ENCODE results near the gene ZFYVE21.

The ZFYVE21 gene

GRCh38 chr14:103725001-103725682, 9.5 kb downstream of the ZFYVE21 start:
- DNase-seq (ENCODE audit: low read depth in 2 of 2) = no peak

GRCh38 chr14:103725739-103726395, 10.3 kb downstream of the ZFYVE21 start:
- DNase-seq (ENCODE audit: low read depth in 2 of 2) = no peak

DNA sequence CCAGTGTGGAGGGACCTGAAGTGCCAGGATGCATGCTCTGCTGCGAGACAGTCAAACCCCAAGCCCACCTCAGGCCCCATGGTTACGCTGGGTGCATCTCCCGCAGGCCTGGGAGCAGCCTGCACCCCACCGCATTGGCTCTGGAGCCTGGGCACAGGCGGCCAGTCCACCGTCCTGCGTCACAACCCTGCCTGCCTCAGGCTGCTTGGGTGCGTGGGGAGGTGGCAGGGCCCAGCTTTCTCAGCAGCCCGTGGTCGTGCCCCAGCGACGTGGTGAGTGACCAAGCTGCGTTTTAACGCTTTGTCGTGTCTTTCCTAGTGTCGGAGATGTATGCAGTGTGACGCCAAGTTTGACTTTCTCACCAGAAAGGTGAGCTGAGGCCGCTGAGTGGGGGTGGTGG, 10.9 kb downstream of the ZFYVE21 start:
- no peak for DNase-seq (ENCODE audit: low read depth in 2 of 2)

- DNase-seq (ENCODE audit: low read depth in 2 of 2) = no peak
Observed at GRCh38 chr14:103727313-103727980, 11.8 kb downstream of the ZFYVE21 start.

DNA sequence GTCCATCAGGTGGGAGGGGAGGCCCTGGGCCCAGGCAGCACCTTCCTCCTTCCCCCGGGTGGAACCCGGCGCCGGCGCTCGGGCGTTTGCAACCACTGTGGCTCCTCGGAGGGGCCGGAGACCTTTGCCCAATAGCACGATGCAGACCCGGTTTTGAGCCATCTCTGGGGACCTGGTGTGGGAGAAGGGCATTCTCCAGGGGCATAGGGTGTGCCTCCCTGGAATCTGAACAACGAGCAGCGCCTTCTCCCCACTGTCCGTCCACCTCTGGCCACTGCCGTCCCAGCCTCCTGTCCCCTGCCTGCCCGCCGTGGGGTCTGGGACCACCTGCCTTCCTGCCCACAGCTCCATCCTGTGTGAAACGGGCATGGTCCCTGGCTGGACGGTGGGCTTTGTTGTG, 12.5 kb downstream of the ZFYVE21 start:
- DNase-seq (ENCODE audit: low read depth in 2 of 2) = no peak

DNA sequence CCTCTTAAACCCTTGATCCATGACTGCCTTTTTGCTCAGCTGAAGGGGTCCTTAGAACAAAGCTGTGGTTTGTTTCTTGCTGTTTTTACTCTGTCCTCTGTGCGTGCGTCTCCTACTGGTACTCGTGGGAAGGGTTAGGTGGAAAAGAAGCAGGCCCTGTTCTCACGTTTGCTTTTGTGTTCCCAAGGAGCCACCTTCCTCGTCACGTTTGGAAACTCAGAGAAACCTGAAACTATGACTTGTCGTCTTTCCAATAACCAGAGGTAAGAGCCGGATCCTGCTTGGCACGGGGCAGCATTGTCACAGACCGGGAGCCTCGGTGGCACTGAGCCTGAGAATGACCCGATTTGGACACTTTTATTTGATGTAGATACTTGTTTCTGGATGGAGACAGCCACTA, 13.1 kb downstream of the ZFYVE21 start:
- no peak for DNase-seq (ENCODE audit: low read depth in 2 of 2)

- DNase-seq (ENCODE audit: low read depth in 2 of 2) = no peak
Observed at GRCh38 chr14:103729496-103730448, 14.2 kb downstream of the ZFYVE21 start.

DNA sequence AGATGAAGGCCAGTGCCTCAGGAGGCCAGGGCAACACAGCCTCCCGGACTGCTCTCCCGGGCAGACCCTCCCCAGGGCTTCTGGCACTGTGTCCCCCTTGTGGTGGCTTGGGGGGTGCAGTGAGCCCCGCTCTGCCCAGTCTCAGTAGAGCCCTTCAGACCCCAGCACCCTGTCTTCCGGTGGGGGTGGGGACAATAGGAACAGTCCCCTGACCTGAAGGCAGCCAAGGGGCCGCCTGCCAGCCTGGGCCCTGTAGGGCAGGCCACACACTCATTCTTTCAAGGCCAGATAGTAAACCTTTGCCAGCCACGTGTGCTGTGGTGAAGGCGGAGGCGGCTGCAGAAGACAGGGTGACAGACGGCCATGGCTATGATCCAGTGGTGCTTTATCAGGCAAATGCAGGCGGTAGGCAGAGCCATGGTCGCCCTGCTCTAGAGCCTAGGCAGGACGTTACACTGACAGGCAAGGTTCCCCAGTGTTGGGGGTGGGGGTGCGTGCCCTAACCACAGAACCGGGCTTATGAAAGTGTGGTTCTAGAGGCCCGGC, 15.0 kb downstream of the ZFYVE21 start:
- DNase-seq (ENCODE audit: low read depth in 2 of 2) = no peak

- DNase-seq (ENCODE audit: low read depth in 2 of 2) = no peak
Observed at GRCh38 chr14:103731481-103731880, 15.9 kb downstream of the ZFYVE21 start.

GRCh38 chr14:103731916-103732867, 16.6 kb downstream of the ZFYVE21 start:
- no peak for DNase-seq (ENCODE audit: low read depth in 2 of 2)

DNA sequence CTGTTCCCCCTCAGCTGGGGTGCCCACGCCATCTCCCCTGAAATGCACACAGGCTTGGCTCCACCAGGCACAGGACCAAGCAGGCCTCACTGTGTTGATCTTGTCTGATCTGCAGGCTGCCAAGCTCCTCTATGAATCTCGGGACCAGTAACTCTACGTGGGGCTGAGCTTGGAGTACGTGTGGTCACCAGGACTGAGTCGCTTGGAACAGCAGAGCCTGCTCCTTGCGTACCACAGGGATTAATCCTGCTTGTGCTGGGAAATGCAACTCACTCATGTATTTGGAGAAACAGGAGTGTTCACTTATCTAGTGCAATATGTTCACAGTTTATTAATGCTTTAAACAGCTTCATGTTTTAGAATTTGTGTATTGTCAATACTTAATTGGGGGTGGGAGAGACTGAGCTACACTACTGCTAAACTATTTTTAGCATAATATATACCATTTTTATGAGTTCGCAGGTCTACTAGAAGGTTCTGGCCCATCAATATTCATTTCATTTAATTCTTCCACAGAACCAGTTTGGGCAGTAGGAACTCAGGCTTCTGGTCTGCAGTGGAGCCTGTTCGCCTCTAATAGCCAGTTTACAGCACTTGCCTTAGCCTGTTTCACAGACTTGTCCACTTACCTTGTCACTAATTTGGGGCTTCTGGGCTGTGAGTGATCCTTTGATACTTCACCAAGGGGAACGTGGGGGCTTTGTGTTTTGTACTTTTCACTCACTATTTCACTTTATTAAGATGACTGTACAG, 17.4 kb downstream of the ZFYVE21 start:
- no peak for DNase-seq (ENCODE audit: low read depth in 2 of 2)

- DNase-seq (ENCODE audit: low read depth in 2 of 2) = no peak
Observed at GRCh38 chr14:103733651-103734050, 18.0 kb downstream of the ZFYVE21 start.

DNA sequence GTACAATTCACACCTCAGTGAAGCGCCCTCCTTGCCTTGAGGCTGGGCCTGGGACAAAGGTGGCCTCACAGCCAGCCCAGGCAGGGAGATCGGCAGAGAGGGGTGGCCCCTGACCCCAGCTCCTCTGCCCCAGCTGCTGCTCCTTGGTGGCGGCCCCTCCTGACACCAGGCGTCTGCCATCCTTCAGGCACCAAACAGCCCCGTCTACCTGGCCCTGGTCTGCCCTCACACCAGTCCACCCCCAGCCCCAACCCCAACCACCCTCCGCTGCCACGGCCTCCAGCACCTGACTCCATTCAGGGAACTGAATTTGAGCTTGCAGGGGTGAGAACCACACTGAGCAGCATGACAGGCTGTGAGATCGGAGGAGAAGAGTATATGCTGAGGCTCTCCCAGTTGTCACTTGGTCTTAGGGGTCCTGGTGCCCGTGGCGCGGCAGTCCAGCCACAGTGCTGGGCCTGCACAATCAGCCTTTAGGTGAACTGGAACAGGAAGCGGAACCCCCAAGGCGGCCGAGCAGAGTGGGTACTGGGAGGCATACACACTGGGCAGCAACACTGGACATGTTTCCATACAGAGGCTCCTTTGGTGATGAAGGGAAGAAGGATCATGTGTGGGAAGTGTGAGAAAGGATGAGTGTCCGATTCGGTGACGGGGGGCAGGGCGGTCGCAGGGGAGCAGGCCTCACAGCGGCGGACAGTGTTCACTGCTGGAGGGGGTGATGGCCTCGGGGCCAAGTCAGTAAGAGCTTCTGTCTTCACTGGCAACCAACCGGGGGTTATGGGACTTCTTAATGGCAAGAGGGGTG, 18.7 kb downstream of the ZFYVE21 start:
- DNase-seq (ENCODE audit: low read depth in 2 of 2) = no peak

DNA sequence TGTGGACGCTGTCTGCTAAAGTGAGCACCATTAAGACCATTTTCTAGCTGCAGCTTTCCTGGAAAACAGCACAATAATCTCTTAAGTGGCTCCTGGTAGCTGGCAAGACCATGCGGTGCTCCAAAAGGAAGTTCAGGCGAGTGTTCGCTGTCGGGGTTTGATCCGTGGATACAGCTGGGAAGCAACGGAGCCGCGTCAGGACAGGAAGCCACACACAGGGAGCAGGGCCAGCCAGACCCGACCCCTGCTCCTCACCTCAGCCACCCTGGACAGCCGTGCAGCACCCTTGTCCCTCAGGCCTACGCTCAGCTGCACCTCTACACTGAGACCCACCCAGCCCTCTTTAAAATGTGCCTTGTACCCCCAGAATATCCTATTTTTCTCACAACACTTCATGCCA, 19.4 kb downstream of the ZFYVE21 start:
- no peak for DNase-seq (ENCODE audit: low read depth in 2 of 2)

DNA sequence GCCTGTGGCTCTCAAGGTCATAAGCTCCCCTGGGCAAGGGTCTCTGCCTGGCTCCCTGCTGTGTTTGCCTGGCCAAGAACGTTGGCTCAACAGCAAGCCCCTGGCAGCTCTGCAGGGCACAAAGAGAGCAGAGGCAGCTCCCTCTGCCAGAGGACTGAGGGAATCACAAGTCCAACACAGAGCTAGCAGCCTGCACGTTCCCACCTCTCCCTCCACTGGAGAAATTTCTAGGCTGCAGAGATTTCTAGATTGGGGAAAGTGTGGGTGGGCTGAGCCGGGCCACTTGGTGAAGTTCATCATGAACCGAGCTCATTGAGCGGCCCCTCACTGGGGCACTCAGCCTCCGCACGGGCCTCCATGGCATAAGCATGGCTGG, 19.8 kb downstream of the ZFYVE21 start:
- no peak for DNase-seq (ENCODE audit: low read depth in 2 of 2)

GRCh38 chr14:103735815-103736545, 20.4 kb downstream of the ZFYVE21 start:
- DNase-seq (ENCODE audit: low read depth in 2 of 2) = no peak

DNA sequence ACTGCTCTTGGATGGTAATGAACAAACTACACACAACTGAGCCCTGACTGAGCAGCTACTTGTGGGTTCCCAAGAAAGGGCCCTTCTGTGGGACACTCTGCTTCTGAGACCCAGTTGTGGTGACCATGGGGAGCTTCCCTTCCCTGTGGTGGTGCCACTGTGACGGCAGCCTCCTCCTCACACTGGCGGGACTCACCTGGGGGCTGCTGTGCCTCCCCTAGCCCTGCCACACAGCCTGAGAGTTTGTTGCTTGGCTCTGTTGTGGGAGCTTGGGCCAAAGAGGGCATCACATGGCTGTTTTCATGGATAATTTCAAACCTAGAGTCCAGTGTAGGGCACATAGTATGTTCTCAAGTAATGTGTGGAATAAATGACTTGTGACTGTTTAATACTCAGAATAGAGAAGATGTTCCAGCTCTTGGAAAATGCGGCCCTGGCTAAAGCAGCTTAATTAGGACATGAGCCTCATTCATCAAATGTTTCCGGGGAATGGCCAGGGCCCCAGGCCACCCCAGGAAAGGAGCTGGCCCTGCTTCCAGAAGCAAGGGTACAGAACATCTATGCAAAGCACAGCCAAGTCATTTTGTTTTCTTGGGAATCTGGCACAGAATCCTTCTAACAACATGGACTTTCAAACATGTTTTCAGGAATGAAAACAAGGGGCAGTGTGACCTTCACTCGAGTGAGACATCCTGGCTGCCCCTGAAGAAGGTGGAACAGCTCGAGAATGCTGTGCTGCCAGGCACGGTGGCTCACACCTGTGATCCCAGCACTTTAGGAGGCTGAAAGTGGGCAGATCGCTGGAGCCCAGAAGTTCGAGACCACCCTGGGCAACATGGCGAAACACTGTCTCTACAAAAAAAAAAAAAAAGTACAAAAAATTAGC, 21.2 kb downstream of the ZFYVE21 start:
- no peak for DNase-seq (ENCODE audit: low read depth in 2 of 2)
